Activated naive CD4-positive, alpha-beta T cell treated with anti-CD3 and anti-CD28 coated beads for 36 hours (primary cell): Measurements from ENCODE around the gene TRAPPC2. TPM values are rescaled to one million over a fixed set of nuclear protein-coding genes. Genes with fewer than 3 reads are reported as not detected.

Source experiments
- CTCF ChIA-PET: fragments of 350-600 bp; sonication (Branson Sonifier 250); formaldehyde crosslinking; loops from one replicate; lab custom pipeline; 2021; ENCODE audit warnings: antibody characterized with exemption; lab: Charles Lee
- DNase-seq: peaks from one replicate; pipeline ENCODE4 v3.0.0-alpha.2; 2020
- H3K27ac Mint-ChIP-seq: one replicate; pipeline ENCODE4 v1.8.0; 2021; ENCODE audit warnings: mild to moderate bottlenecking, mixed read lengths
- H3K27me3 Mint-ChIP-seq: one replicate; pipeline ENCODE4 v1.8.0; 2021; ENCODE audit warnings: low read depth, mixed read lengths
- H3K36me3 Mint-ChIP-seq: one replicate; pipeline ENCODE4 v1.8.0; 2021; ENCODE audit warnings: low read depth, mixed read lengths
- H3K4me1 Mint-ChIP-seq: one replicate; pipeline ENCODE4 v1.8.0; 2021; ENCODE audit warnings: low read depth, mixed read lengths
- H3K4me3 Mint-ChIP-seq: one replicate; pipeline ENCODE4 v1.8.0; 2021; ENCODE audit warnings: mild to moderate bottlenecking, moderate library complexity, mixed read lengths
- H3K9me3 Mint-ChIP-seq: one replicate; pipeline ENCODE4 v1.8.0; 2021; ENCODE audit warnings: mixed read lengths
- intact Hi-C: fragments of 100-400 bp; cut with micrococcal nuclease; formaldehyde crosslinking; loops from one replicate; pipeline ENCODE4 v1.15.1; 2023
- total RNA-seq, 2 experiments: library from RNA; stranded (reverse); gene quantifications; one replicate each; pipeline ENCODE4 v1.2.3, GENCODE V29; 2021

The TRAPPC2 gene
- total RNA-seq, 2 experiments from 2014 or later: 9.6 to 10.7 TPM

DNA sequence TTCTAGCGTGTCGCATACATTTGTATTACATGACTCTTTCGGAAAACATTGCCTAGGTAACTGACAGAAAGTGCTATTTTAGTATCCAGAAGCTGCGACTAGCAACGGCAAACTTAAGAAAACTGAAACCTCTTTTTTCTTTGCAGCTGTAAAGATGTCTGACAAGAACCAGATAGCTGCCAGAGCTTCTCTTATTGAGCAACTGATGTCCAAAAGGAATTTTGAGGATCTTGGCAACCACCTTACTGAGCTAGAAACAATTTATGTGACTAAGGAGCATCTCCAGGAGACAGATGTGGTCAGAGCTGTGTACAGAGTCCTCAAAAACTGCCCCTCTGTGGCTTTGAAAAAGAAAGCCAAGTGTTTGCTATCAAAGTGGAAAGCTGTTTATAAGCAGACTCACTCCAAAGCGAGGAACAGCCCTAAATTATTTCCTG lies 72.0 kb downstream of the TRAPPC2 start:
- Mint-ChIP-seq H3K36me3 (peaks cover 2% of the 10 kb centered on the region), H3K27me3 (no peaks in the 10 kb centered on the region), H3K4me1 (peaks cover 21% of the 10 kb centered on the region), H3K9me3 (no peaks in the 10 kb centered on the region), H3K4me3 (no peak overlapping the region), H3K27ac (no peak overlapping the region)
- intact Hi-C loops: loop anchor here (10.0 kb wide), 1 partner anchor 1492 kb away; no protein-coding TSS in a partner anchor
- CTCF ChIA-PET: interaction anchor here (0.7 to 1.6 kb wide), 5 partner anchors 26 to 367 kb away, joined by 3 to 6 read pairs (median 3); partner anchors contain the start of gene GEMIN8
- DNase-seq: no peak

Other genes starting within 250 kb of the TRAPPC2 start
- under 1 TPM in 1 of 2 experiments, not detected in 1; 0.12 TPM for gene EGFL6, start 165.0 kb downstream of the TRAPPC2 start, total RNA-seq
- 1 to 10 TPM; 2.5 to 2.7 TPM for gene TCEANC, start 81.5 kb downstream of the TRAPPC2 start, total RNA-seq
- gene RAB9A, start 45.5 kb downstream of the TRAPPC2 start, total RNA-seq: 10 to 100 TPM; 22.8 to 23.3 TPM
- 10 to 100 TPM; 25.3 to 26.2 TPM for gene OFD1, start 128 bp upstream of the TRAPPC2 start, total RNA-seq
- not detected for gene GPM6B, start 82.5 kb upstream of the TRAPPC2 start, total RNA-seq